Lower lobe of right lung (tissue), 2 donors: Measurements from ENCODE around the gene GIT2. TPM values are rescaled to one million over a fixed set of nuclear protein-coding genes. Genes with fewer than 3 reads are reported as not detected.

Experiments
- ATAC-seq, 2 donors: fragments of 200-7000 bp; cut with Tn5 transposase; one replicate each; pipeline ENCODE4 v1.9.1; 2020 to 2022; ENCODE audit warnings: mild to moderate bottlenecking in 2 of 2, moderate library complexity in 2 of 2
- DNase-seq: peaks from one replicate; pipeline ENCODE4 v3.0.0-alpha.2; 2020
- H3K27ac ChIP-seq: fragments of 200-600 bp; one replicate; pipeline ENCODE4 v1.8.0; 2022
- H3K27me3 ChIP-seq: fragments of 200-600 bp; one replicate; pipeline ENCODE4 v1.8.0; 2022; ENCODE audit warnings: low read depth
- H3K36me3 ChIP-seq: fragments of 200-600 bp; one replicate; pipeline ENCODE4 v1.8.0; 2022; ENCODE audit warnings: mild to moderate bottlenecking
- H3K4me1 ChIP-seq: fragments of 200-600 bp; one replicate; pipeline ENCODE4 v1.8.0; 2022
- H3K4me3 ChIP-seq: fragments of 200-600 bp; one replicate; pipeline ENCODE4 v1.8.0; 2022; ENCODE audit warnings: mild to moderate bottlenecking
- H3K9me3 ChIP-seq: fragments of 200-600 bp; one replicate; pipeline ENCODE4 v1.8.0; 2022
- intact Hi-C: fragments of 100-400 bp; cut with DNase I; formaldehyde crosslinking; loops from one replicate; pipeline ENCODE4 v1.11.0; 2022
- total RNA-seq: library from RNA; stranded (reverse); fragmentation: NEBNext Ultra II Directional; extraction: Animal tissue kit (Norgen Biotek cat#: 25700); gene quantifications from one replicate; pipeline ENCODE4 v1.2.1, GENCODE V29; 2021
- TF ChIP-seq, protein P1 (sequence below): fragments of 200-600 bp; IDR thresholded peaks from one replicate; pipeline ENCODE4 v1.8.0; 2022; ENCODE audit warnings: antibody characterized with exemption, mild to moderate bottlenecking
- donor health status: DM: no; HTN: yes; CAD: no; lungs with severe emphysema.

Gene GIT2
- total RNA-seq, 1 donor from 2014 or later = 62.2 TPM

DNA sequence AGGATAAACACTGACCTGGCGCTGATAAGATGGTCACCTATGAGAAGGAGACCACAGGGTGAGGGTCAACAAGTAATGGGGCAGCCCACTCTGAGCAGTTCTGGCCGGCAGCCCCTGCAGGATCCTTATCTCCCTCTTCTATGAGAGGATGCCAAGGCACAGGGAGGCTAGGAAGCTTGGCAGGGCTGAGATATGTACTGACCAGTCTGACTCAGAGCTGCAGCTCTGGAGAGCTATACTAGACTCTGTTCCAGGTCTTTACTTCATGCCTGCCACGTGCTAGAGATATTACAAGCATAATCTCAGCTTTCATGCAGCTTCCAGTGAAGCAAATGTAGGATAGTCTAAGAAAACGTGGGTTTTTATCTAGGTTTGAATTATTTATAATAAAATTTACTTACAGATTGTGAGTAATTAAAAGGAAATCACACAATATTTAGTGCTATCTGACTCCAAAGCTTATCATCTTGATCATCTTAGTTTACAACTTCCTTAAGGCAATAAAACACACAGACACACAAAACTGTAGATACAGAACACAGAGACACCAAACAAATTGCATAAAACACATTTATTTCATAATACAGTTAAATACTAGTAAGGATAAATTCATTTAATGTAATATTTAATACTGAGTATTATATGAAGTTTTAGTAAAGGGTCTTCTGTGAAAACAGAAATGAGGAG, 32.3 kb downstream of the GIT2 start:
- H3K4me1 ChIP-seq = peaks cover 4% of the 10 kb centered on the region
- DNase-seq (no peak), ATAC-seq (no peak)
- TF ChIP-seq, protein P1, sequence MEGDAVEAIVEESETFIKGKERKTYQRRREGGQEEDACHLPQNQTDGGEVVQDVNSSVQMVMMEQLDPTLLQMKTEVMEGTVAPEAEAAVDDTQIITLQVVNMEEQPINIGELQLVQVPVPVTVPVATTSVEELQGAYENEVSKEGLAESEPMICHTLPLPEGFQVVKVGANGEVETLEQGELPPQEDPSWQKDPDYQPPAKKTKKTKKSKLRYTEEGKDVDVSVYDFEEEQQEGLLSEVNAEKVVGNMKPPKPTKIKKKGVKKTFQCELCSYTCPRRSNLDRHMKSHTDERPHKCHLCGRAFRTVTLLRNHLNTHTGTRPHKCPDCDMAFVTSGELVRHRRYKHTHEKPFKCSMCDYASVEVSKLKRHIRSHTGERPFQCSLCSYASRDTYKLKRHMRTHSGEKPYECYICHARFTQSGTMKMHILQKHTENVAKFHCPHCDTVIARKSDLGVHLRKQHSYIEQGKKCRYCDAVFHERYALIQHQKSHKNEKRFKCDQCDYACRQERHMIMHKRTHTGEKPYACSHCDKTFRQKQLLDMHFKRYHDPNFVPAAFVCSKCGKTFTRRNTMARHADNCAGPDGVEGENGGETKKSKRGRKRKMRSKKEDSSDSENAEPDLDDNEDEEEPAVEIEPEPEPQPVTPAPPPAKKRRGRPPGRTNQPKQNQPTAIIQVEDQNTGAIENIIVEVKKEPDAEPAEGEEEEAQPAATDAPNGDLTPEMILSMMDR = no peak
- no peaks in the 10 kb centered on the region for H3K27me3 ChIP-seq
- H3K9me3 ChIP-seq = no peaks in the 10 kb centered on the region
- intact Hi-C loops = no loop called here
- peaks cover 88% of the 10 kb centered on the region for H3K36me3 ChIP-seq
- no peak overlapping the region for H3K4me3 ChIP-seq
- H3K27ac ChIP-seq = no peak overlapping the region

- no peak overlapping the region for H3K27ac ChIP-seq
- H3K9me3 ChIP-seq = no peaks in the 10 kb centered on the region
- no peaks in the 10 kb centered on the region for H3K27me3 ChIP-seq
- DNase-seq (no peak), ATAC-seq (no peak)
- peaks cover 4% of the 10 kb centered on the region for H3K4me1 ChIP-seq
- intact Hi-C loops = no loop called here
- peaks cover 88% of the 10 kb centered on the region for H3K36me3 ChIP-seq
- no peak overlapping the region for H3K4me3 ChIP-seq
- TF ChIP-seq, protein P1 = no peak
Measured at GRCh38 chr12:109963330-109963729, 32.8 kb downstream of the GIT2 start.

GRCh38 chr12:109962398-109962797, 33.8 kb downstream of the GIT2 start:
- intact Hi-C loops = no loop called here
- peaks cover 4% of the 10 kb centered on the region for H3K4me1 ChIP-seq
- no peaks in the 10 kb centered on the region for H3K27me3 ChIP-seq
- no peak overlapping the region for H3K4me3 ChIP-seq
- H3K9me3 ChIP-seq = no peaks in the 10 kb centered on the region
- ATAC-seq (no peak), DNase-seq (no peak)
- TF ChIP-seq, protein P1 = no peak
- H3K36me3 ChIP-seq = peaks cover 93% of the 10 kb centered on the region
- no peak overlapping the region for H3K27ac ChIP-seq

GRCh38 chr12:109961612-109962011, 34.6 kb downstream of the GIT2 start:
- intact Hi-C loops = no loop called here
- no peak for DNase-seq
- Histone ChIP-seq H3K4me1 (peaks cover 4% of the 10 kb centered on the region), H3K4me3 (no peak overlapping the region), H3K36me3 (peaks cover 93% of the 10 kb centered on the region), H3K27ac (no peak overlapping the region), H3K9me3 (no peaks in the 10 kb centered on the region), H3K27me3 (no peaks in the 10 kb centered on the region)
- TF ChIP-seq, protein P1 = no peak
- ATAC-seq = no peak

DNA sequence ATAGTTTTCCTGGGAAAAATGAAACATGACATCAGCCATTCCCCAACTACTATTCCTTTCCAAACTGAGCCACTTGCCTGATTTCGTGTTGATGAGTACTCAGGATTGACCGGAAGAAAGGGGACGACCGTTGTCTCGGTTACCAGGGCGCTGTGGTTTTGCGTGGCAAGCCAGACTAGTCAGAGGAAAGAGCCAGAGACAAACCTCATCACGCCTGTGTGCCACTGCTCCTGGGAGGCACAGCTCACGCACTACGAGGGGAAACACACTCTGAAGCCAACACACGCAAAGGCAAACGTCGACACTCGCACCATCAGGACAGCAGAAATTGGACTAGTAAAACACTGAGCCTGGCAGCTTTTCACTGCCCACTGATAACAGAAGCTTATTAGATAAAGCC, 35.0 kb downstream of the GIT2 start:
- no peak for ATAC-seq
- H3K9me3 ChIP-seq = no peaks in the 10 kb centered on the region
- H3K36me3 ChIP-seq = peaks cover 93% of the 10 kb centered on the region
- H3K4me3 ChIP-seq = no peak overlapping the region
- DNase-seq = no peak
- TF ChIP-seq, protein P1 = no peak
- H3K27me3 ChIP-seq = no peaks in the 10 kb centered on the region
- peaks cover 4% of the 10 kb centered on the region for H3K4me1 ChIP-seq
- intact Hi-C loops = no loop called here
- H3K27ac ChIP-seq = no peak overlapping the region
